Mucosa of rectum (tissue), 2 donors: ENCODE results near the gene CNOT6.
"Not testable (repeated sequence)": the region's sequence is repeated elsewhere in the genome, so short reads cannot be mapped to it uniquely, and the experiment has no call there.

Experiments
- H3K27ac ChIP-seq, 2 donors: one replicate each; pipeline ENCODE4 v1.7.0; 2013; ENCODE audit warnings: inconsistent platforms in 2 of 2, low read depth in 2 of 2, low read length in 2 of 2
- H3K27me3 ChIP-seq, 2 donors: one replicate each; pipeline ENCODE4 v1.7.0; 2013; ENCODE audit warnings: low read length in 2 of 2; ENCODE audit not compliant: control insufficient read depth in 2 of 2, insufficient read depth in 2 of 2
- H3K36me3 ChIP-seq, 2 donors: one replicate each; pipeline ENCODE4 v1.7.0; 2013; ENCODE audit warnings: low read length in 2 of 2; ENCODE audit not compliant: control insufficient read depth in 2 of 2, insufficient read depth in 2 of 2
- H3K4me1 ChIP-seq, 2 donors: one replicate each; pipeline ENCODE4 v1.7.0; 2013; ENCODE audit warnings: low read length in 2 of 2, mild to moderate bottlenecking in 1 of 2; ENCODE audit not compliant: control insufficient read depth in 2 of 2, insufficient read depth in 2 of 2
- H3K4me3 ChIP-seq, 2 donors: one replicate each; pipeline ENCODE4 v1.7.0; 2013; ENCODE audit warnings: low read length in 2 of 2
- H3K9ac ChIP-seq, 2 donors: one replicate each; pipeline ENCODE4 v1.7.0; 2013; ENCODE audit warnings: low read length in 2 of 2, low read depth in 1 of 2, mild to moderate bottlenecking in 1 of 2
- H3K9me3 ChIP-seq, 2 donors: one replicate each; pipeline ENCODE4 v1.7.0; 2013; ENCODE audit warnings: low read length in 2 of 2; ENCODE audit not compliant: control insufficient read depth in 2 of 2
- donor health status: healthy.
- donor health status: Normal muscosa, but diverticular disease.

Gene CNOT6

GRCh38 chr5:180515294-180515693 lies 21.1 kb downstream of the CNOT6 start:
- H3K4me1 ChIP-seq, result no peaks in the 10 kb centered on the region
- no peaks in the 10 kb centered on the region for H3K9me3 ChIP-seq
- H3K36me3 ChIP-seq, result no peaks in the 10 kb centered on the region
- H3K9ac ChIP-seq, result no peak overlapping the region
- no peak overlapping the region for H3K27ac ChIP-seq
- no peak overlapping the region for H3K4me3 ChIP-seq
- H3K27me3 ChIP-seq, result no peaks in the 10 kb centered on the region

GRCh38 chr5:180515974-180516373 lies 21.8 kb downstream of the CNOT6 start:
- H3K9me3 ChIP-seq, H3K27me3 ChIP-seq, H3K4me3 ChIP-seq, H3K27ac ChIP-seq, H3K36me3 ChIP-seq, H3K4me1 ChIP-seq, H3K9ac ChIP-seq: not testable (repeated sequence)

DNA sequence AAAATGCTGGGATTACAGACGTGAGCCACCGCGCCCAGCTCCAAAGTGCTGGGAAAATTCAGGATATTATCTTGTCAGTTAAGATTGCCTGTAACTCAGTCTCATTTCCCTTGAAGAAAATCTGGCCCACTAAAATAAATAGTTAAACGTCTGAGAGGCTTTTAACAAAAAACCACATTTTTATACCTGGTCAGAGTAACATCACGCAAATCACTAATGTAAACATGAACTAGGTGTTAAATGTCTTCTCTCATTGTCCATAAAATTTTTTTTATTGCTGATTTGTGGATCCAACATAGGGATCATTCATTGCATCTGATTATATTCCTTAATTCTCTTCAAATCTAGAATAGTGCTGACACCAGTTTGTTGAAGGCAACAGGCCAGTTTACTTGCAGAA lies 22.3 kb downstream of the CNOT6 start:
- H3K27me3 ChIP-seq, result no peaks in the 10 kb centered on the region
- no peaks in the 10 kb centered on the region for H3K4me1 ChIP-seq
- H3K9me3 ChIP-seq, result no peaks in the 10 kb centered on the region
- H3K27ac ChIP-seq, result no peak overlapping the region
- H3K4me3 ChIP-seq, result no peak overlapping the region
- no peak overlapping the region for H3K9ac ChIP-seq
- H3K36me3 ChIP-seq, result no peaks in the 10 kb centered on the region

- H3K36me3 ChIP-seq, result no peaks in the 10 kb centered on the region
- no peak overlapping the region for H3K4me3 ChIP-seq
- H3K4me1 ChIP-seq, result no peaks in the 10 kb centered on the region
- H3K9ac ChIP-seq, result no peak overlapping the region
- H3K27me3 ChIP-seq, result no peaks in the 10 kb centered on the region
- H3K27ac ChIP-seq, result no peak overlapping the region
- no peaks in the 10 kb centered on the region for H3K9me3 ChIP-seq
Observed at GRCh38 chr5:180519098-180519497, 24.9 kb downstream of the CNOT6 start.

DNA sequence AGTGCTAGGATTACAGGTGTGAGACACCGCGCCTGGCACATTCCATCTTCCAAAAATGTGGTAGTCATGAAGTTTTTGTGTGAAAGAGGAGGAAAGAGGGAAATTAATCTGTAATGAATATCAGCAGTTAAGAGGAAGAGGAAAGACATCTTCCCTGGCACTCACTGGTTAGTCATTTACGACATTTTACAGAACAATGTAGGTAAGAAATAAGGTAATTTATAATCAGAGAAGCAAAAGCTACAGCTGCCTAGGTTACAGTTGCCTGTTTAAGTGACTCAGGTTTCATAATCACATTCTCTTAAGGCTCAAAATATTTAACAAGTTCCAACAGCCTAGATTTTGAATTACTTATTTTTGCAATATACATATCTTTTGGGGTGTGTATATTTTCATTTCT lies 26.9 kb downstream of the CNOT6 start:
- no peaks in the 10 kb centered on the region for H3K4me1 ChIP-seq
- no peaks in the 10 kb centered on the region for H3K27me3 ChIP-seq
- no peak overlapping the region for H3K27ac ChIP-seq

GRCh38 chr5:180521591-180521990 lies 27.4 kb downstream of the CNOT6 start:
- Histone ChIP-seq H3K9ac (no peak overlapping the region), H3K27ac (no peak overlapping the region), H3K36me3 (no peaks in the 10 kb centered on the region), H3K27me3 (no peaks in the 10 kb centered on the region), H3K4me1 (no peaks in the 10 kb centered on the region), H3K4me3 (no peak overlapping the region), H3K9me3 (no peaks in the 10 kb centered on the region)

More for the DNA sequence above, 26.9 kb downstream of the CNOT6 start:
- no peaks in the 10 kb centered on the region for H3K9me3 ChIP-seq
- no peak overlapping the region for H3K4me3 ChIP-seq
- H3K9ac ChIP-seq, result no peak overlapping the region
- H3K36me3 ChIP-seq, result no peaks in the 10 kb centered on the region

GRCh38 chr5:180522330-180522729 lies 28.2 kb downstream of the CNOT6 start:
- Histone ChIP-seq H3K36me3 (peaks cover 0 to 3% of the 10 kb centered on the region in 2 donors), H3K9me3 (no peaks in the 10 kb centered on the region), H3K27me3 (no peaks in the 10 kb centered on the region), H3K27ac (no peak overlapping the region), H3K9ac (no peak overlapping the region), H3K4me3 (no peak overlapping the region), H3K4me1 (no peaks in the 10 kb centered on the region)

DNA sequence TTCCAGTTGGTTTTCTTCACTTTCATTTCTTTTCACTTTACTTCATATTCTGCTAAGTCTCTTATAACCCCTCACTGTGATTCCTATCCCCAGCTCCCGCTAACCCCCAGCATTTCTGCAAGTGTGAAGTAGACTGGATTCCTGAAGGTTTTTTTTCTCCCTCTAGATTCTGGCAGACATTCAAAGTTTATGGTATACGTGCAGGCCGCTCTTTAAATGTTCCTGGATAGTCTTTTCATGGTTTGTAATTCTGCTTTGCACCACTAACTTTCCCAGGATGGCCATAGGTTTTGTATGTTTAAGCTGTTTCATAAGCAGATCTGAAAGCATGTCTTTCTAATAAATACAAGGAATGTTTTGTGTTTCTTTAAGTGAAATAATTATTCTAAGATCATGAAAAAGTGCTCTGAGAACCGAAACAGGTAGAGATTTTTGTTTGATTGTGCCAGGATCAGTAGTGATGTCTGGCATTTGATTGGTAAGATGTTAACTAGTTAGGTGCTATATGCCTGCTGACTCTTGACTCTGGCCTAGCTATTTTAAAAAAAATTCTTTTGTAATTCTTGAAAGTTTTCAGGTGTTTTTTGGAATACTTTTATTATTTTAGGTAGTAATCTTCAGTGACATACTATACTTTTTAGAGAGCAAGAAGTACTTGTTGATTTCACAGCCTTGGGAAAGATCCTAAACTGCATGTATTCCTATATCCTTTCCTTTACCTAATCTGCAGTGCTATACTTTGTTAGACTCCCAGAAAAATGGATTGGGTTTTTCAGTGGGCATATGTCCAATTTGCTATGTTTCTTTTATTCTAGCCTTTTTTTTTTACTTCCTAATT lies 29.7 kb downstream of the CNOT6 start:
- Histone ChIP-seq H3K4me1 (no peaks in the 10 kb centered on the region), H3K4me3 (no peak overlapping the region), H3K27ac (no peak overlapping the region), H3K36me3 (peaks cover 0 to 3% of the 10 kb centered on the region in 2 donors), H3K9ac (no peak overlapping the region), H3K9me3 (no peaks in the 10 kb centered on the region), H3K27me3 (no peaks in the 10 kb centered on the region)

- H3K27me3 ChIP-seq, result no peaks in the 10 kb centered on the region
- no peaks in the 10 kb centered on the region for H3K9me3 ChIP-seq
- no peaks in the 10 kb centered on the region for H3K4me1 ChIP-seq
- H3K9ac ChIP-seq, result no peak overlapping the region
- no peak overlapping the region for H3K27ac ChIP-seq
- peaks cover 4 to 10% of the 10 kb centered on the region in 2 donors for H3K36me3 ChIP-seq
- H3K4me3 ChIP-seq, result no peak overlapping the region
Observed at GRCh38 chr5:180525399-180525798, 31.2 kb downstream of the CNOT6 start.

GRCh38 chr5:180526269-180526668 lies 32.1 kb downstream of the CNOT6 start:
- Histone ChIP-seq H3K9ac (no peak overlapping the region), H3K27ac (no peak overlapping the region), H3K9me3 (no peaks in the 10 kb centered on the region), H3K4me1 (no peaks in the 10 kb centered on the region), H3K36me3 (peaks cover 4 to 10% of the 10 kb centered on the region in 2 donors), H3K27me3 (no peaks in the 10 kb centered on the region), H3K4me3 (no peak overlapping the region)
